Activated T-cell treated with anti-CD3 and anti-CD28 coated beads, Interleukin-2, amount 50 U/mL, for 4 hours (primary cell): ENCODE measurements around the gene PRKRA. TPM values are rescaled to one million over a fixed set of nuclear protein-coding genes. Genes with fewer than 3 reads are reported as not detected.
"Not testable (repeated sequence)": the region's sequence is repeated elsewhere in the genome, so short reads cannot be mapped to it uniquely, and the experiment has no call there.

Source experiments
- ATAC-seq, 2 donors: fragments of 200-7000 bp; cut with Tn5 transposase; one replicate each; pipeline ENCODE4 v1.10.0; 2021
- DNase-seq: peaks from one replicate; pipeline ENCODE4 v3.0.0-alpha.2; 2020
- H3K27me3 Mint-ChIP-seq: one replicate; pipeline ENCODE4 v1.8.0; 2021; ENCODE audit warnings: low read depth, mixed read lengths
- H3K36me3 Mint-ChIP-seq: one replicate; pipeline ENCODE4 v1.8.0; 2022; ENCODE audit warnings: mixed read lengths; ENCODE audit not compliant: insufficient read depth
- H3K4me1 Mint-ChIP-seq: one replicate; pipeline ENCODE4 v1.8.0; 2021; ENCODE audit warnings: low read depth, mixed read lengths
- H3K4me3 Mint-ChIP-seq: one replicate; pipeline ENCODE4 v1.8.0; 2021; ENCODE audit warnings: mild to moderate bottlenecking, moderate library complexity, mixed read lengths
- H3K9me3 Mint-ChIP-seq: one replicate; pipeline ENCODE4 v1.8.0; 2021; ENCODE audit warnings: mixed read lengths
- total RNA-seq, 3 donors: library from RNA; stranded (reverse); gene quantifications; one replicate each; pipeline ENCODE4 v1.2.1, GENCODE V29; 2021

PRKRA gene
- total RNA-seq, 3 donors from 2014 or later: 43.9 to 45.4 (median 45.1) TPM

GRCh38 chr2:178477443-178478129 is 26.6 kb upstream of the PRKRA start:
- ATAC-seq (no peak), DNase-seq (no peak)
- no peaks in the 10 kb centered on the region for H3K36me3 Mint-ChIP-seq
- H3K4me3 Mint-ChIP-seq: peak overlapping the region; percentile 97
- H3K27me3 Mint-ChIP-seq: no peaks in the 10 kb centered on the region
- peaks cover 32% of the 10 kb centered on the region for H3K4me1 Mint-ChIP-seq
- H3K9me3 Mint-ChIP-seq: no peaks in the 10 kb centered on the region

GRCh38 chr2:178476477-178476876 is 25.5 kb upstream of the PRKRA start:
- Mint-ChIP-seq H3K9me3 (no peaks in the 10 kb centered on the region), H3K4me1 (peaks cover 21% of the 10 kb centered on the region), H3K27me3 (no peaks in the 10 kb centered on the region), H3K4me3 (no peak overlapping the region), H3K36me3 (no peaks in the 10 kb centered on the region)
- no peak for ATAC-seq
- DNase-seq: no peak

- no peak overlapping the region for H3K4me3 Mint-ChIP-seq
- ATAC-seq (no peak), DNase-seq (no peak)
- no peaks in the 10 kb centered on the region for H3K27me3 Mint-ChIP-seq
- no peaks in the 10 kb centered on the region for H3K36me3 Mint-ChIP-seq
- H3K4me1 Mint-ChIP-seq: peaks cover 15% of the 10 kb centered on the region
- H3K9me3 Mint-ChIP-seq: no peaks in the 10 kb centered on the region
Measured at GRCh38 chr2:178474560-178474959, 23.6 kb upstream of the PRKRA start.

- peaks cover 8% of the 10 kb centered on the region for H3K4me1 Mint-ChIP-seq
- ATAC-seq: no peak
- H3K9me3 Mint-ChIP-seq: no peaks in the 10 kb centered on the region
- no peaks in the 10 kb centered on the region for H3K36me3 Mint-ChIP-seq
- DNase-seq: no peak
- no peak overlapping the region for H3K4me3 Mint-ChIP-seq
- H3K27me3 Mint-ChIP-seq: no peaks in the 10 kb centered on the region
Measured at GRCh38 chr2:178473931-178474330, 23.0 kb upstream of the PRKRA start.

- Mint-ChIP-seq H3K27me3 (no peaks in the 10 kb centered on the region), H3K36me3 (no peaks in the 10 kb centered on the region), H3K4me3 (no peak overlapping the region), H3K9me3 (no peaks in the 10 kb centered on the region), H3K4me1 (peaks cover 3% of the 10 kb centered on the region)
- ATAC-seq (no peak), DNase-seq (no peak)
Measured at GRCh38 chr2:178473373-178473772, 22.4 kb upstream of the PRKRA start.

GRCh38 chr2:178471313-178471712 is 20.3 kb upstream of the PRKRA start:
- not testable (repeated sequence) for H3K4me3 Mint-ChIP-seq, H3K36me3 Mint-ChIP-seq, DNase-seq, ATAC-seq, H3K4me1 Mint-ChIP-seq, H3K27me3 Mint-ChIP-seq, H3K9me3 Mint-ChIP-seq

GRCh38 chr2:178469219-178469849 is 18.4 kb upstream of the PRKRA start:
- Mint-ChIP-seq H3K4me1 (no peaks in the 10 kb centered on the region), H3K9me3 (no peaks in the 10 kb centered on the region), H3K4me3 (no peak overlapping the region), H3K36me3 (peaks cover 3% of the 10 kb centered on the region), H3K27me3 (no peaks in the 10 kb centered on the region)
- ATAC-seq: no peak
- no peak for DNase-seq

GRCh38 chr2:178457390-178457886 is 6.5 kb upstream of the PRKRA start:
- ATAC-seq: no peak
- H3K9me3 Mint-ChIP-seq: no peaks in the 10 kb centered on the region
- no peak for DNase-seq
- no peaks in the 10 kb centered on the region for H3K4me1 Mint-ChIP-seq
- H3K27me3 Mint-ChIP-seq: no peaks in the 10 kb centered on the region
- H3K4me3 Mint-ChIP-seq: no peak overlapping the region
- no peaks in the 10 kb centered on the region for H3K36me3 Mint-ChIP-seq

- no peaks in the 10 kb centered on the region for H3K9me3 Mint-ChIP-seq
- DNase-seq (no peak), ATAC-seq (no peak)
- H3K27me3 Mint-ChIP-seq: no peaks in the 10 kb centered on the region
- H3K4me3 Mint-ChIP-seq: no peak overlapping the region
- H3K4me1 Mint-ChIP-seq: peaks cover 5% of the 10 kb centered on the region
- no peaks in the 10 kb centered on the region for H3K36me3 Mint-ChIP-seq
Measured at GRCh38 chr2:178455947-178456346, 5.0 kb upstream of the PRKRA start.

GRCh38 chr2:178452870-178453269 is 1.9 kb upstream of the PRKRA start:
- Mint-ChIP-seq H3K4me1 (peaks cover 29% of the 10 kb centered on the region), H3K36me3 (peaks cover 11% of the 10 kb centered on the region), H3K9me3 (no peaks in the 10 kb centered on the region), H3K27me3 (no peaks in the 10 kb centered on the region), H3K4me3 (no peak overlapping the region)
- DNase-seq (no peak), ATAC-seq (no peak)

GRCh38 chr2:178452334-178452733 is 1.4 kb upstream of the PRKRA start:
- DNase-seq (no peak), ATAC-seq (no peak)
- H3K4me1 Mint-ChIP-seq: peaks cover 30% of the 10 kb centered on the region
- peaks cover 12% of the 10 kb centered on the region for H3K36me3 Mint-ChIP-seq
- H3K27me3 Mint-ChIP-seq: no peaks in the 10 kb centered on the region
- peak overlapping the region; percentile 9 for H3K4me3 Mint-ChIP-seq
- H3K9me3 Mint-ChIP-seq: no peaks in the 10 kb centered on the region

- ATAC-seq: peak; percentile 56 to 57
- no peak for DNase-seq
- peak overlapping the region; percentile 88 for H3K4me3 Mint-ChIP-seq
Measured at GRCh38 chr2:178450524-178450773, 526 bp downstream of the PRKRA start.

GRCh38 chr2:178449700-178450523 is 1.1 kb downstream of the PRKRA start:
- Mint-ChIP-seq H3K27me3 (no peaks in the 10 kb centered on the region), H3K4me3 (peak overlapping the region; percentile 88), H3K4me1 (peaks cover 30% of the 10 kb centered on the region), H3K36me3 (peaks cover 16% of the 10 kb centered on the region), H3K9me3 (no peaks in the 10 kb centered on the region)
- ATAC-seq (no peak), DNase-seq (no peak)

More at GRCh38 chr2:178450524-178450773, 526 bp downstream of the PRKRA start:
- Mint-ChIP-seq H3K36me3 (peaks cover 12% of the 10 kb centered on the region), H3K9me3 (no peaks in the 10 kb centered on the region), H3K4me1 (peaks cover 30% of the 10 kb centered on the region), H3K27me3 (no peaks in the 10 kb centered on the region)

GRCh38 chr2:178448968-178449661 is 1.9 kb downstream of the PRKRA start:
- H3K4me1 Mint-ChIP-seq: peaks cover 30% of the 10 kb centered on the region
- H3K27me3 Mint-ChIP-seq: no peaks in the 10 kb centered on the region
- DNase-seq: no peak
- peaks cover 21% of the 10 kb centered on the region for H3K36me3 Mint-ChIP-seq
- H3K4me3 Mint-ChIP-seq: peak overlapping the region; percentile 88
- no peaks in the 10 kb centered on the region for H3K9me3 Mint-ChIP-seq
- ATAC-seq: no peak
